Glutamatergic neuron (in vitro differentiated cells): Measurements from ENCODE around the gene ARHGAP21. TPM values are rescaled to one million over a fixed set of nuclear protein-coding genes. Genes with fewer than 3 reads are reported as not detected.
A peak's percentile ranks its signal among the peaks of the same experiment; 100 is the strongest.

Experiments
- DNase-seq: peaks from one replicate; pipeline ENCODE4 v3.0.0; 2022
- H3K27ac Mint-ChIP-seq: one replicate; pipeline ENCODE4 v1.8.0; 2020; ENCODE audit warnings: mild to moderate bottlenecking, mixed read lengths, inconsistent platforms; ENCODE audit not compliant: unreplicated experiment
- H3K27me3 Mint-ChIP-seq: one replicate; pipeline ENCODE4 v1.8.0; 2020; ENCODE audit warnings: mild to moderate bottlenecking, moderate library complexity, mixed read lengths, inconsistent platforms; ENCODE audit not compliant: unreplicated experiment
- H3K36me3 Mint-ChIP-seq: one replicate; pipeline ENCODE4 v1.8.0; 2020; ENCODE audit warnings: mild to moderate bottlenecking, mixed read lengths, inconsistent platforms; ENCODE audit not compliant: unreplicated experiment
- H3K4me1 Mint-ChIP-seq: one replicate; pipeline ENCODE4 v1.8.0; 2020; ENCODE audit warnings: mild to moderate bottlenecking, low read depth, mixed read lengths, inconsistent platforms; ENCODE audit not compliant: unreplicated experiment
- H3K4me3 Mint-ChIP-seq: one replicate; pipeline ENCODE4 v1.8.0; 2020; ENCODE audit warnings: mild to moderate bottlenecking, mixed read lengths, inconsistent platforms; ENCODE audit not compliant: unreplicated experiment
- H3K9me3 Mint-ChIP-seq: one replicate; pipeline ENCODE4 v1.8.0; 2020; ENCODE audit warnings: mild to moderate bottlenecking, moderate library complexity, mixed read lengths, inconsistent platforms; ENCODE audit not compliant: unreplicated experiment
- total RNA-seq: library from RNA; stranded (reverse); fragmentation: NEBNext Ultra II Directional; extraction: Animal tissue kit (Norgen Biotek cat#: 25700); gene quantifications from one replicate; pipeline ENCODE4 v1.2.1, GENCODE V29; 2021; ENCODE audit not compliant: unreplicated experiment
- TF ChIP-seq, protein P1 (sequence below): fragments of 200-600 bp; sonication (generic); IDR thresholded peaks from one replicate; pipeline ENCODE4 v1.5.0; 2021; ENCODE audit not compliant: partially characterized antibody, unreplicated experiment

The ARHGAP21 gene
- total RNA-seq, 1 donor from 2014 or later: 217 TPM

DNA sequence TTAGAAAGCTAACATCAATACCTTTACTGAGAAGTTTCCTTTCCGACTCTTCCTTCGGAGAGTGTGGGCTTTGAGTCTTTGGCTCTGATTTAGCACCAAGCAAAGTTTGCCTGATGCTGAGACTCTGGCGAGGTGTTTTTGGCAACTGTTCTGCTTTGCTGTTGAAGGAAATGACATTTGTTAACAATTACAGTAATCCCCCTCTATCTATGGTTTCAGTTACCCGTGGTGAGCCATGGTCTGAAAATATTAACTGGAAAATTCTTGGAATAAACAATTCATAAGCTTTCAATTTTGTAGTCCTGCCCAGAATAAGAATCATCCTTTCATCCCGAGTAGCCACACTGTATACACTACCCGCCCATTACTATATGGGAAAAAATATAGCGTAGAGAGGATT is 126.3 kb downstream of the ARHGAP21 start:
- TF ChIP-seq, protein P1, sequence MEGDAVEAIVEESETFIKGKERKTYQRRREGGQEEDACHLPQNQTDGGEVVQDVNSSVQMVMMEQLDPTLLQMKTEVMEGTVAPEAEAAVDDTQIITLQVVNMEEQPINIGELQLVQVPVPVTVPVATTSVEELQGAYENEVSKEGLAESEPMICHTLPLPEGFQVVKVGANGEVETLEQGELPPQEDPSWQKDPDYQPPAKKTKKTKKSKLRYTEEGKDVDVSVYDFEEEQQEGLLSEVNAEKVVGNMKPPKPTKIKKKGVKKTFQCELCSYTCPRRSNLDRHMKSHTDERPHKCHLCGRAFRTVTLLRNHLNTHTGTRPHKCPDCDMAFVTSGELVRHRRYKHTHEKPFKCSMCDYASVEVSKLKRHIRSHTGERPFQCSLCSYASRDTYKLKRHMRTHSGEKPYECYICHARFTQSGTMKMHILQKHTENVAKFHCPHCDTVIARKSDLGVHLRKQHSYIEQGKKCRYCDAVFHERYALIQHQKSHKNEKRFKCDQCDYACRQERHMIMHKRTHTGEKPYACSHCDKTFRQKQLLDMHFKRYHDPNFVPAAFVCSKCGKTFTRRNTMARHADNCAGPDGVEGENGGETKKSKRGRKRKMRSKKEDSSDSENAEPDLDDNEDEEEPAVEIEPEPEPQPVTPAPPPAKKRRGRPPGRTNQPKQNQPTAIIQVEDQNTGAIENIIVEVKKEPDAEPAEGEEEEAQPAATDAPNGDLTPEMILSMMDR: no peak
- H3K9me3 Mint-ChIP-seq: no peaks in the 10 kb centered on the region
- no peaks in the 10 kb centered on the region for H3K4me1 Mint-ChIP-seq
- H3K4me3 Mint-ChIP-seq: no peak overlapping the region
- no peak overlapping the region for H3K27ac Mint-ChIP-seq
- no peak for DNase-seq
- H3K36me3 Mint-ChIP-seq: peaks cover 5% of the 10 kb centered on the region
- no peaks in the 10 kb centered on the region for H3K27me3 Mint-ChIP-seq

DNA sequence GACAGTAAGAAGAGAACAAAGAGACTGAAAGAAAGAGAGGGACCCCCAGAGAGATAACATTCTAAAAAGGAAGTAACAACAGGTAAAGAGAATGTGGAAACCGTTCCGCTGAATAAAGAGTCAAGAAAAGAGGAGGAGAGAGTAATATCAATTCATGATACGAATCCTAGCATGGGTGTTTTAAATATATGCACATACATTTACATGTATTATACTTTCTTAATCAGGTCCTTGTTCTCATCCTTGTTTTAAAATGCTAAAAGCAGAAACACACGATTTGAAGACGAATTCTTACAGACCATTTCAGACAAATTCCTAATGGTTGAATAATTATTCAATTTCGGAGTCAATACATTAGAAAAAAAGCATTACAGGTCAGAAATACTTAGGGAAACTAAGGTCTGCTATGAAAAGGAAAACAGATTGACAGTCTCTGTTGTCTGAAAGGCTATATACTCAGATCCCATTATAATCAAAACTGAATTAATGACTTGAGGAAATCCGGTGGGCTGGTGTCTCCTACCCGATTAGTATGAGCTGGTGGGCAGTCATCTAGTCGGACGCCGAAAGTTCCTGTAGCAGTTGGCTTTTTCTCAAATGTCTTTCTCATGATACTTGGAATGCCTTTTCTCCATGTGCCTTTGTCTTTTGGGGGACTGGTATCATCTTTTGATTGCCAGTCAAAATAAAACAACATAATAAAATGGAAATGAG is 127.3 kb downstream of the ARHGAP21 start:
- H3K27ac Mint-ChIP-seq: no peak overlapping the region
- peaks cover 5% of the 10 kb centered on the region for H3K36me3 Mint-ChIP-seq
- H3K27me3 Mint-ChIP-seq: no peaks in the 10 kb centered on the region
- no peaks in the 10 kb centered on the region for H3K9me3 Mint-ChIP-seq
- TF ChIP-seq, protein P1: no peak
- H3K4me3 Mint-ChIP-seq: no peak overlapping the region
- DNase-seq: no peak
- H3K4me1 Mint-ChIP-seq: no peaks in the 10 kb centered on the region

DNA sequence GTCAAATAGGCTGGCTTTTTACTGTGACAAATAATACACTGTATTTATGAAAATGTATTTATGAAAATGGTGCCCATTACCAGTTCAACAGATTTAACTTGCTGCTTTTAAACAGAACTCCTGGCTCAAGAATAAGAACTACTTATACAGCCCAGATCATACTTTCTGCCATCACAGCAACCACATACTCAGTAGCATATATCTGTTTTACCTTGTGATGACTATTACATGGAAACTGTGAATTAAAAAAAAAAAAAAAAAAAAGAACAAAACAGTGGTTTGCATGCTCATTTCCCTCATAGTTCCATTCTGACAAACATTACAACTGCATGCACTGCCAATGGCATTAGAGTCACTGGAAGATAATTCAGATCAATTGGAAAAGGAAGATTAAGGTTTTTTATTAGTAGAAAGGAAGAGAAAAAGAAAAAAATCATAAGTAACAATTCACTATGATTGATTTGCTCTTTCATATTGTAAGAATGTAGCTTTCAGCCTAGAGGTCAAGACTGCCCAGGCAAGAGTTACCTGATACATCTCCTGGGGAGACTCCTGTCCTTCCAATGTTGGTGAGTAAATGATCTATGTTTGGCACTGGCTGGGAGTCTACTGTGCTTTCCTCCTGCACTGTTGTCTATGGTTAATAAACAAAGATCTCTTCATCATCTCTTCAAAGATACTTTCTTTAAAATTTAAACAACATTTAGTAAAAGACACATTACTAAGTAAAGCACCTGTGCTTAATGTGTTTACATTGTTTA is 132.8 kb downstream of the ARHGAP21 start:
- Mint-ChIP-seq H3K4me1 (no peaks in the 10 kb centered on the region), H3K27ac (no peak overlapping the region), H3K9me3 (no peaks in the 10 kb centered on the region), H3K27me3 (peaks cover 3% of the 10 kb centered on the region), H3K36me3 (peaks cover 6% of the 10 kb centered on the region), H3K4me3 (no peak overlapping the region)
- no peak for DNase-seq
- TF ChIP-seq, protein P1: no peak

DNA sequence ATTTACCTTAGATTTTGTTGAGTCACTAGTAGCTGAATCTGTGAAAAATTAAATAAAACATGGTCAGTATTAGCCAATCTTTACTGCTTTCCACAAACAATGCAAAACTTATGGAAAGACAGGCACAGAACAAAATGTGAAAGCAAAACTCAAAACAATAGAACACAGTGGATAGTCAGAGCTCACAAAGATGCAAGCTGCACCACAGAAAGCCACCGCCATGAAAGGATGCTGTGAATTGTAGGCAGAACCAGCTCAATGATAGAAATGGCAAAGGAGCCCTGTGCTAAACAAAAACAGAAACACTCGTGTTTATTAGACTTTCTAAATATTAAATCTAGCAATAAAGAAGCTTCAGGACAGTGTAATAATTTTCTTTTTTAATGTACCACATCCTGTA is 134.4 kb downstream of the ARHGAP21 start:
- H3K4me1 Mint-ChIP-seq: no peaks in the 10 kb centered on the region
- H3K27ac Mint-ChIP-seq: no peak overlapping the region
- no peak overlapping the region for H3K4me3 Mint-ChIP-seq
- DNase-seq: no peak
- TF ChIP-seq, protein P1: no peak
- H3K27me3 Mint-ChIP-seq: peaks cover 5% of the 10 kb centered on the region
- H3K9me3 Mint-ChIP-seq: no peaks in the 10 kb centered on the region
- H3K36me3 Mint-ChIP-seq: peaks cover 5% of the 10 kb centered on the region

DNA sequence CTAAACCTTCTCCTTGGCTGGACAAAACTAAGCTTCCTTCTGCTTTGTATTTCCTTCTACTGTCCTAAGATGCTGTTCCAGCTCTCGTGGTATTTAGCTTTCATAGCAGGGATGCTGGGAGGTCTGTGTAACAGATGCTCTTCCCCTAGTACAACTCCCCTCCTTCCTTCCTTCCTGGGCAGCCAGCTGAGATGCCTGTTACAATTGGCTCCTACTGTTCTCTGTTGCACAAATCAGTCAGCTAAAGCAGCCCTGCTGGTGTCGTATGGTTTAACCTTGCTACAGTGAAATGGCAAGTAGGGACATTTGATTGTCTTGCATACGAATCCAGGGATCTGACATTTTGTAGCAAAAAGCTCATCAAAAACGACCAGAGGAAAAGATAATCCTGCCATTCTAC is 143.8 kb downstream of the ARHGAP21 start:
- Mint-ChIP-seq H3K9me3 (no peaks in the 10 kb centered on the region), H3K27me3 (no peaks in the 10 kb centered on the region), H3K4me3 (no peak overlapping the region), H3K27ac (peak overlapping the region; percentile 35), H3K4me1 (peaks cover 8% of the 10 kb centered on the region), H3K36me3 (no peaks in the 10 kb centered on the region)
- TF ChIP-seq, protein P1: no peak
- no peak for DNase-seq
